CD14-positive monocyte (primary cell): ENCODE data around the gene NUBPL. TPM values are rescaled to one million over a fixed set of nuclear protein-coding genes. Genes with fewer than 3 reads are reported as not detected.

Experiments
- DNase-seq, 3 donors: peaks; one replicate each; pipeline ENCODE4 v3.0.0-alpha.2; 2011 to 2022
- H2AFZ ChIP-seq: 2 replicates; pipeline ENCODE4 v1.6.0; 2012; ENCODE audit warnings: mild to moderate bottlenecking, low read depth, low read length, inconsistent platforms; ENCODE audit not compliant: insufficient read depth, poor library complexity, severe bottlenecking
- H3K27ac ChIP-seq, 2 donors: 1 replicate in 1 of 2; 2 replicates in 1 of 2; pipeline ENCODE4 v1.5.1; 2012 to 2013; ENCODE audit warnings: low read length in 2 of 2, control low read depth in 1 of 2, inconsistent platforms in 1 of 2, low read depth in 1 of 2, mild to moderate bottlenecking in 1 of 2
- H3K27me3 ChIP-seq, 2 donors: one replicate each; pipeline versions ENCODE4 v1.6.0 to v1.6.1; 2011 to 2013; ENCODE audit warnings: low read length in 2 of 2; ENCODE audit not compliant: control insufficient read depth in 2 of 2, insufficient read depth in 2 of 2
- H3K36me3 ChIP-seq, 2 donors: replicated peaks in 1 of 2; 1 replicate in 1 of 2; 2 replicates in 1 of 2; pipeline versions ENCODE4 v1.5.1 to v1.6.1; 2012 to 2013; ENCODE audit warnings: low read length in 2 of 2, control low read depth in 1 of 2, inconsistent platforms in 1 of 2, mild to moderate bottlenecking in 1 of 2; ENCODE audit not compliant: insufficient read depth in 2 of 2, control insufficient read depth in 1 of 2
- H3K4me1 ChIP-seq, 2 donors: 1 replicate in 1 of 2; 2 replicates in 1 of 2; pipeline versions ENCODE4 v1.5.1 to v1.6.1; 2012 to 2013; ENCODE audit warnings: low read length in 2 of 2, control low read depth in 1 of 2, inconsistent platforms in 1 of 2, mild to moderate bottlenecking in 1 of 2, moderate library complexity in 1 of 2; ENCODE audit not compliant: insufficient read depth in 2 of 2, control insufficient read depth in 1 of 2
- H3K4me2 ChIP-seq: replicated peaks from 2 replicates; pipeline ENCODE3; 2012; ENCODE audit warnings: low read length, moderate library complexity, mild to moderate bottlenecking; ENCODE audit not compliant: poor library complexity, severe bottlenecking; ENCODE audit errors: extremely low read depth
- H3K4me3 ChIP-seq, 3 experiments: fragments of 200-600 bp in 1 of 3; sonication (generic) in 1 of 3; replicated peaks in 1 of 3; 1 replicate in 2 of 3; 2 replicates in 1 of 3; pipeline ENCODE4 v1.5.1; 2011 to 2013; ENCODE audit warnings: low read length in 3 of 3, mild to moderate bottlenecking in 3 of 3, control low read depth in 2 of 3, low read depth in 2 of 3, inconsistent platforms in 1 of 3, moderate library complexity in 1 of 3
- H3K79me2 ChIP-seq: 2 replicates; pipeline ENCODE4 v1.6.0; 2012; ENCODE audit warnings: mild to moderate bottlenecking, control low read depth, inconsistent platforms, low read length, moderate library complexity; ENCODE audit not compliant: insufficient read depth
- H3K9ac ChIP-seq: 2 replicates; pipeline ENCODE4 v1.6.0; 2017; ENCODE audit warnings: low read length, mild to moderate bottlenecking; ENCODE audit not compliant: insufficient read depth, poor library complexity, severe bottlenecking
- H3K9me3 ChIP-seq, 2 donors: replicated peaks in 1 of 2; 1 replicate in 1 of 2; 2 replicates in 1 of 2; pipeline versions ENCODE4 v1.5.1 to v1.6.1; 2012 to 2013; ENCODE audit warnings: low read length in 2 of 2, control low read depth in 1 of 2; ENCODE audit not compliant: control insufficient read depth in 1 of 2, insufficient read depth in 1 of 2
- H4K20me1 ChIP-seq: 2 replicates; pipeline ENCODE4 v1.6.0; 2012; ENCODE audit warnings: mild to moderate bottlenecking, low read length, control low read depth, moderate library complexity; ENCODE audit not compliant: insufficient read depth
- H3K27ac Mint-ChIP-seq, 7 donors: one replicate each; pipeline ENCODE4 v1.8.0; 2020; ENCODE audit warnings: mild to moderate bottlenecking in 7 of 7, mixed read lengths in 7 of 7, moderate library complexity in 6 of 7, inconsistent platforms in 2 of 7
- H3K27me3 Mint-ChIP-seq, 3 donors: one replicate each; pipeline ENCODE4 v1.8.0; 2021 to 2022; ENCODE audit warnings: low read depth in 3 of 3, mild to moderate bottlenecking in 3 of 3, mixed read lengths in 3 of 3, moderate library complexity in 3 of 3, inconsistent platforms in 1 of 3
- H3K36me3 Mint-ChIP-seq, 2 donors: one replicate each; pipeline ENCODE4 v1.8.0; 2020; ENCODE audit warnings: mixed read lengths in 2 of 2, inconsistent platforms in 1 of 2, mild to moderate bottlenecking in 1 of 2
- H3K4me1 Mint-ChIP-seq: one replicate; pipeline ENCODE4 v1.8.0; 2020; ENCODE audit warnings: mild to moderate bottlenecking, mixed read lengths
- H3K4me3 Mint-ChIP-seq, 2 donors: one replicate each; pipeline ENCODE4 v1.8.0; 2020; ENCODE audit warnings: mild to moderate bottlenecking in 2 of 2, mixed read lengths in 2 of 2, moderate library complexity in 1 of 2
- H3K9me3 Mint-ChIP-seq, 7 donors: one replicate each; pipeline ENCODE4 v1.8.0; 2020 to 2022; ENCODE audit warnings: mixed read lengths in 7 of 7, mild to moderate bottlenecking in 6 of 7, moderate library complexity in 6 of 7, inconsistent platforms in 2 of 7
- CTCF ChIP-seq: fragments of 200-600 bp; IDR thresholded peaks from one replicate; pipeline ENCODE4 v1.8.0; 2022; ENCODE audit warnings: antibody characterized with exemption, mild to moderate bottlenecking
- WGBS: methylation state at CpG from one replicate; pipeline ENCODE4 v1.1.5; 2013; ENCODE audit warnings: missing lambda C conversion rate; ENCODE audit not compliant: insufficient coverage; 5-methylcytosine and 5-hydroxymethylcytosine counted together
- intact Hi-C, 2 donors: fragments of 100-400 bp; cut with micrococcal nuclease; formaldehyde crosslinking; loops; one replicate each; pipeline versions ENCODE4 v1.15.0 to v1.15.1; 2023
- polyA plus RNA-seq, 3 donors: library from polyadenylated mRNA; depleted of rRNA in 1 of 3; unstranded in 2 of 3; stranded (reverse) in 1 of 3; fragments of 300-500 nt in 2 of 3; fragments of >200 nt in 1 of 3; fragmentation: Illumina TruSeq in 2 of 3; gene quantifications; 1 replicate in 2 of 3; 2 replicates in 1 of 3; pipeline ENCODE4 v1.2.3, GENCODE V29; 2012 to 2021

The NUBPL gene
- polyA plus RNA-seq, 3 donors: 0.75 to 2.4 (median 2.3) TPM

DNA sequence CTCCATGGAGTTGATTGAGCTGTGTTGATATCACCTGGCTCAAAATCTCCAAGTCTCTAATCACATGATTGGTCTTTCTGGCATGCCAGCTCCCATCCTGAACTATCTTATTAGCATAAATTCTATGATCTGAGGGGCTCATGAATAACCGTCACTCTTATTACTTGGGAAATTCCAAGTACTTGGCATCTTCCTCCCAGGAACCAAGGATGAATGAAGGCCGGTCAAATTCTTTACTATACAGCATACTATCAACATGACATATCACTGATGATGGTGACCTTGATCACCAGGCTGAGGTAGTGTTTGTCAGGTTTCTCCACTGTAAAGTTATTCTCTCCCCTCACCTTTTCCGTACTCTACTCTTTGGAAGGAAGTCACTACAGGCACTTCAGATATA, 16.4 kb upstream of the NUBPL start:
- TF ChIP-seq CTCF: no peak
- no peak overlapping the region for H3K4me3 Mint-ChIP-seq
- Histone ChIP-seq H3K4me2 (no peak overlapping the region), H3K9me3 (no peaks in the 10 kb centered on the region), H3K36me3 (no peaks in the 10 kb centered on the region), H2AFZ (no peak overlapping the region), H3K4me3 (no peak overlapping the region), H3K27me3 (no peaks in the 10 kb centered on the region), H3K9ac (no peak overlapping the region), H3K79me2 (no peaks in the 10 kb centered on the region), H4K20me1 (no peaks in the 10 kb centered on the region), H3K27ac (no peak overlapping the region), H3K4me1 (no peaks in the 10 kb centered on the region)
- H3K27ac Mint-ChIP-seq: no peak overlapping the region
- H3K27me3 Mint-ChIP-seq: peaks cover 4 to 12% (median 9%) of the 10 kb centered on the region in 3 donors
- intact Hi-C loops: no loop called here
- H3K4me1 Mint-ChIP-seq: peaks cover under 1% of the 10 kb centered on the region
- no peaks in the 10 kb centered on the region for H3K36me3 Mint-ChIP-seq
- peaks cover 3 to 10% (median 5%) of the 10 kb centered on the region in 7 donors for H3K9me3 Mint-ChIP-seq
- DNase-seq: no peak
- WGBS: no CpG with 5 or more reads among the region's 3 CpGs

DNA sequence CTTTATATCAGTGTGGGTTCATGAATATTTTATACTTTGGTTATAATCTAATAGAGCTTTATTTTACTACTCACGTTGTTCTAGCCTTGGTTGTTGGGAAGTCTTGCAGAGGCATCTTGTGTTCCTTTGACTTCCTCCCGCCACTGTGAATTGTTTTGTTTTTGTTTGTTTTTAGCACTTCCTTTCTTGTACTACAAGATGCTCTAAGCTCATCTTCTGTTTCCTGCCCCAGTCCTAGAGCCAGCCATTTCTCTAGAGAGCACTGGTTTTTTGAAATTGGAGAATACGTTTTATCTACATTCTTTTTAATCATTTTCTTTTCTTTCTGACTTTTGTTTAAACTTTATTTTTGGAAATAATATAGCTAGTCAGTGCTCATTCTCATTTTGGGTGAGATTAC, 15.9 kb upstream of the NUBPL start:
- Histone ChIP-seq H2AFZ (no peak overlapping the region), H3K9ac (no peak overlapping the region), H3K79me2 (no peaks in the 10 kb centered on the region), H3K9me3 (no peaks in the 10 kb centered on the region), H4K20me1 (no peaks in the 10 kb centered on the region), H3K4me2 (no peak overlapping the region), H3K36me3 (no peaks in the 10 kb centered on the region), H3K27ac (no peak overlapping the region), H3K4me3 (no peak overlapping the region), H3K4me1 (no peaks in the 10 kb centered on the region), H3K27me3 (no peaks in the 10 kb centered on the region)
- peaks cover 3% of the 10 kb centered on the region for H3K4me1 Mint-ChIP-seq
- no peak for TF ChIP-seq CTCF
- DNase-seq: no peak
- no peaks in the 10 kb centered on the region for H3K36me3 Mint-ChIP-seq
- H3K27ac Mint-ChIP-seq: no peak overlapping the region
- peaks cover 4 to 14% (median 12%) of the 10 kb centered on the region in 3 donors for H3K27me3 Mint-ChIP-seq
- intact Hi-C loops: no loop called here
- no peak overlapping the region for H3K4me3 Mint-ChIP-seq
- peaks cover 6 to 14% (median 8%) of the 10 kb centered on the region in 7 donors for H3K9me3 Mint-ChIP-seq
- no CpG with 5 or more reads among the region's 3 CpGs for WGBS
